M059J (cell line): ENCODE data around the gene TIGD3. TPM values are rescaled to one million over a fixed set of nuclear protein-coding genes. Genes with fewer than 3 reads are reported as not detected.

ENCODE experiments used
- total RNA-seq: library from RNA; depleted of rRNA; stranded (reverse); fragments of >200 nt; shearing (Covaris generic); gene quantifications from 2 replicates; pipeline ENCODE4 v1.2.3, GENCODE V29; 2014; rRNA removed

The TIGD3 gene
- total RNA-seq, 1 experiment from 2014 or later, result 1.7 TPM

Other genes with a start within 250 kb of the TIGD3 start
- 2.1 and 7.0 TPM in 2 replicates for gene TM7SF2, start 242.9 kb upstream of the TIGD3 start, total RNA-seq
- 13.9 and 17.7 TPM in 2 replicates for gene ZNHIT2, start 237.1 kb upstream of the TIGD3 start, total RNA-seq
- gene FAU, start 232.6 kb upstream of the TIGD3 start, total RNA-seq, result 290 and 443 TPM in 2 replicates
- 68.9 and 87.8 TPM in 2 replicates for gene MRPL49, start 232.4 kb upstream of the TIGD3 start, total RNA-seq
- gene SYVN1, start 220.2 kb upstream of the TIGD3 start, total RNA-seq, result 27.0 and 37.8 TPM in 2 replicates
- not detected in 2 replicates for gene SPDYC, start 184.5 kb upstream of the TIGD3 start, total RNA-seq
- 208 and 246 TPM in 2 replicates for gene CAPN1, start 172.8 kb upstream of the TIGD3 start, total RNA-seq
- gene POLA2, start 92.8 kb upstream of the TIGD3 start, total RNA-seq, result 47.8 and 62.9 TPM in 2 replicates
- 0.07 and 1.6 TPM in 2 replicates for gene CDC42EP2, start 39.9 kb upstream of the TIGD3 start, total RNA-seq
- 31.5 and 43.5 TPM in 2 replicates for gene DPF2, start 20.9 kb upstream of the TIGD3 start, total RNA-seq
- gene SLC25A45, start 27.9 kb downstream of the TIGD3 start, total RNA-seq, result 1.1 and 2.5 TPM in 2 replicates
- gene FRMD8, start 31.9 kb downstream of the TIGD3 start, total RNA-seq, result 42.6 and 43.0 TPM in 2 replicates
- gene NEAT1, start 68.0 kb downstream of the TIGD3 start, total RNA-seq, result 3.9 and 6.5 TPM in 2 replicates
- 370 and 608 TPM in 2 replicates for gene MALAT1, start 144.3 kb downstream of the TIGD3 start, total RNA-seq
- 59.7 and 96.5 TPM in 2 replicates for gene SCYL1, start 170.3 kb downstream of the TIGD3 start, total RNA-seq
- 15.1 and 27.3 TPM in 2 replicates for gene LTBP3, start 203.6 kb downstream of the TIGD3 start, total RNA-seq
- 106 and 116 TPM in 2 replicates for gene ZNRD2, start 215.7 kb downstream of the TIGD3 start, total RNA-seq
- 35.4 and 40.0 TPM in 2 replicates for gene FAM89B, start 217.8 kb downstream of the TIGD3 start, total RNA-seq
- gene EHBP1L1, start 221.3 kb downstream of the TIGD3 start, total RNA-seq, result 2.0 and 9.3 TPM in 2 replicates
- gene KCNK7, start 241.0 kb downstream of the TIGD3 start, total RNA-seq, result 0.52 TPM in 1 of 2 replicates, not detected in the other